ENCODE measurements around the gene S100A13. TPM values are rescaled to one million over a fixed set of nuclear protein-coding genes. Genes with fewer than 3 reads are reported as not detected.
"Not testable (repeated sequence)": the region's sequence is repeated elsewhere in the genome, so short reads cannot be mapped to it uniquely, and the experiment has no call there.

S100A13 gene
- total RNA-seq = 62.6 and 153 TPM in 2 replicates

DNA sequence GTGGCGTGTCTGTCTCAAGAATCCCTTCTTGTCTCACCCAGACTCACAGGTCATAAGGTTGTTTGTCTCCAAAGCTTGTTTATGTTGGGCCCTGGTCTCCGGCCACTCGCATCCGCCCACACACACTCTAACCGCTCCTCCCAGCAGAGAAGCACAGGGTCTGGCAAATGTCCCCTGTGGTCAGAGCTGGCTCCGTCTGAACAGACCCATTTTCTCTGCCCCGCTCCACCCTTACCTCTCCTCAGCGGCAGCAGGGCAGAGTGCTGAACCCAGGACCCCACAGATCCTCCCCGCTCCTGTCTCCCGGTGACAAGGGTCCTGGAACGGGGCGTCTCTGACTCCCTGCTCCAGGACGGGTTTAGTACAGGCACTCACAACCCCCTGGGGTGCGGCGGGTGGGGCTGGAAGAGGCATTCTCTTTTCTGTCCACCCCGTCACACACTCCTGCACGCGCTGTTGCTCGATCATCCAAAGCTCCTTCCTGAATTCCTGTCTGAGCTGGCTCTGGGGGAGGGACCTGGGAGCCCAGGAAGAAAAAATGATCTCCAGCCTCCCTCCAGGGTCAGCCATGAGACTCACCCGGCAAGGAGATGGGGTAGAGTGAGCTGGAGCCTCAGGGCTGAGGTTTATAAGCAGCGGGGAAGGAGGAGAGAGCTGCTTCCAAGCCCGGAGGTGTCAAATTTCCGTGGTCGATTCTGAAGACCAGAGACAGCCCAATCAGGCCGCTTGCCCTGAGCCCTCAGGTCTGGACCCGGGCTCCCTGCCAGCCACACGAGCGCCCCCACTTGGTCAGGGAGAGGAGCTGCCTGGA is at the start of gene S100A13:
Gene S100A13 (minus strand): TSS at position 602 of the 811 bp plus-strand sequence. CDS start 1,033 bp downstream, outside the sequence.
- peak; percentile 84 for DNase-seq (ENCODE audit: low read depth, low spot score)

DNA sequence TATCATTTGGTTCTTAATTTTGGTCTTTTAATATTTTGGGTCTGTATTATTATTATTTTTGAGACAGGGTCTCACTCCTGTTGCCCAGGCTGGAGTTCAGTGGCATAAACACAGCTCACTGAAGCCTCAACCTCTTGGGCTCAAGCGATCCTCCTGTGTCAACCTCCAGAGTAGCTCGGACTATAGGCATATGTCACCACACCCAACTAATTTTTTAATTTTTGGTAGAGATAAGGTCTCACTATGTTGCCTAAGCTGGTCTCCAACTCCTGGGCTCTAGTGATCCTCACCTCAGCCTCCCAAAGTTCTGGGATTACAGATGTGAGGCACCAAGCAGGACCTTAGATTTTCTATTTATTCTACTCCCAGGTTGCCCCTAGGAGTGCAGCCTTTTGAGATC is 46.2 kb upstream of the S100A13 start:
- no peak for DNase-seq (ENCODE audit: low read depth, low spot score)

DNA sequence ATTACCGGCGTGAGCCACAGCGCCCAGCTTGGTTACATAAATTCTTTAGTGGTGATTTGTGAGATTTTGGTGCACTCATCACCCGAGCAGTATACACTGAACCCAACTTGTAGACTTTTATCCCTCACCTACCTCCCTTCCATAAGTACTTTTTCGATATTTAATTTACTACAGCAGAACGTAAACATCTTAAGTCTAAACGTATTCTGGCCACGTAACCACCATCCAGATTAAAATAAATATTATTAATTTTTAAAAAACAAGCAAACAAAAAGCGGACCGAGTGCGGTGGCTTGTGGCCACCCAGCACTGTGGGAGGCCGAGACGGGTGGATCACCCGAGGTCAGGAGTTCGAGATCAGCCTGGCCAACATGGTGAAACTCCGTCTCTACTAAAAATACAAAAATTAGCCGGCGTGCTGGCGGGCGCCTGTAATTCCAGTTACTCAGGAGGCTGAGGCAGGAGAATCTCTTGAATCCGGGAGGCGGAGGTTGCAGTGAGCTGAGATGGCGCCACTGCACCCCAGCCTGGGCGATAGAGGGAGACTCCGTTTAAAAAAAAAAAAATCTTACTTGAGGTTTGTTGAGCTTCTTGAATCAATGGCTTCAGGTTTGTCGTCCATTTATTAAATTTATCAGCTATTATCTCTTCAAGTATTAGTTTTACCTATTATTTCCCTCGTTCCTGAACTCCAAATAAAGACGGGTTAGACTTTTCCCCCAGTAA is 44.5 kb upstream of the S100A13 start:
- not testable (repeated sequence) for DNase-seq (ENCODE audit: low read depth, low spot score)

DNA sequence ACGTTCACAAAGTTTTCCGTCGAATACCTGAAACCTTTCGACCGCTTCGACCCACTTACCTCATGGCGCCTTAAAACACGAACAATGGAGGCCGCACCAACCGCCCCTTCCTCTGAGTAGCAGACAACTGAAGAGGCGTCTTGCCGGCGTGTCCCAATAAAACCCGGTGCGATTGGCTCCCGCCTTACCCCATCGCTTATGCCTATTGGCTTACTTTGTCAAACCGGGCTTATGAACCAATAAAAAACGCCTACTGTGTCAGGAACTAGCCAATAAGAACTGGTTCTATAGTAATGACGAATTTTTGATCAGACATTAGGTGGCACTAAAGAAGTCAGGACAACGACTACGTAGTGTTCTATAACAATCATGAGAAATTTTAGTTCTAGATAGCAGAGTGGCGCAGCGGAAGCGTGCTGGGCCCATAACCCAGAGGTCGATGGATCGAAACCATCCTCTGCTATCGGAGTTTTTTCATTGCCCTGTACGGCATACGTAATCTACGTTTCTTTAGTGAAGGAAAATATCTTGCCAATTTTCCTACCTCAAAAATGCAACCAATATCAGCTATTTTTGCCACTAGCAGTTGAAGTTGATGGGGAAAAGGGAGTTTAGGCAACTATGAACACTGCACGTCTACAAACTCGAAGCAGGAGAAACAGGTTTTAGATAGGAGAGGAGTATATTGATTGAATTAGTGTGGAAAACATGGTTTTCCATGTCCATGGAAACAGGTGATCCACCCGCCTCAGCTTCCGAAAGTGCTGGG is 43.7 kb upstream of the S100A13 start, which contains the start of gene ILF2:
Gene ILF2 (minus strand): TSS at position 135 of the 769 bp plus-strand sequence. CDS start 71 bp downstream, at position 64.
- peak; percentile 99 for DNase-seq (ENCODE audit: low read depth, low spot score)

DNA sequence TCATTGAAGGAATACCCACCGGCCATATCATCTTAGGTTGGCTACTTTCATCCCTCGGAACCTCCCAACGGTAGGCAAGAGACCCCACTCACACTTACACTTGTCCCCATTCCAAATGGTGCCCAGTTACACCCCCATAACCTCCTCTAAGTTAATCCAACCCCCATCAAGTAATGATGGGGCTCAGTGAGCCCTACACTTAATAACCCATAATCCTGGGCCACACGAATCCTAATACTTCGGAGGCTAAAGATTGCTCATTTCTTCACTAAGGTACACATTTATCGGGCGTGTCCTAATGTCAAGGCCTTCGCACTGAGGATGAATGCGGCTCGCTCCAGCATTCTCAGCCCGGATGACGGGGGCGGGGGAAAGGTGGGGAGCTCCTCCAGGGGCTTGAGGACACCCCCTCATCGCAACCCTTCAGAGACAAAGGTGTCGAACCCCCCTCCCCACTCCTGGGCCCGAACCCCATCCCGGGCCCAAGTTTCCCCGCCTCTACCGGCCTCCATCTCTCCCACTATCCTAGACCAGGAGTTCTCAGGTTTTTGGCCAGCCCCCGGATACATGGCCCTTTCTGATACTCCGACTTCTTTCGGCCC is 43.1 kb upstream of the S100A13 start:
- no peak for DNase-seq (ENCODE audit: low read depth, low spot score)

DNA sequence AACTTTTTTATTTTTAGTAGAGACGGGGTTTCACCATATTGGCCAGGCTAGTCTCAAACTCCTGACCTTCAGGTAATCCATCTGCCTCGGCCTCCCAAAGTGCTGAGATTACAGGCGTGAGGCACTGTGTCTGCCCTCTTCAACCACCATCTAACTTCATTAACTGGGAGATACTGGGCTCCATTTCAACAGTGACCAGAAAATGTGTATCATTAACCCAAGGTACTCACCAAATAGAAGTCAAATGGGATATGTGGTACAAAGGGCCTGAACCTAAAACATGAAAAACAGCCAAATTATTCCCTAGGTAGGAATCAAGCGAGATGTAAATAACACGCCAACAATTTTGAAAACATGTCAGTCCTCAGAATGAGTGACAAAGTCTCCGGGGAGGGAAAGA is 42.3 kb upstream of the S100A13 start:
- DNase-seq (ENCODE audit: low read depth, low spot score) = no peak

- DNase-seq (ENCODE audit: low read depth, low spot score) = not testable (repeated sequence)
Observed at GRCh38 chr1:153668672-153669071, 41.4 kb upstream of the S100A13 start.

DNA sequence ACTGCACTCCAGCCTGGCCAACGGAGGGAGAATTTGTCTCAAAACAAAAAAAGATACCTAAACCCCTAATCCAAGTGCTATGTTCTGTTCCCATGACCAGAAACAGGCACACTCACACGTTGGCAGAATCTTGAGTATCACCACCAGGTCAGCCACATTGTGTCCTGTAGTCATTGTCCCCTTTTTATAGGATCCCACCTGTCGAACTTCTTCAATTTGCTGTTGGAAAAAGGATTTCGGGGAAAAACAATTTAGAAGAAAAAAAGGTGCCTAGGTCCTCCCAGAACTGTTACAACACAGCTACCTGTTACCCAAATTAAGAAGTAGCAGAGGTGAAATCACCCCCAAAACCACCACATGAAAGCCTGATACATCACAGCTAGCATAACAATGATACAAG is 40.1 kb upstream of the S100A13 start:
- no peak for DNase-seq (ENCODE audit: low read depth, low spot score)

GRCh38 chr1:153663211-153663610 is 35.9 kb upstream of the S100A13 start:
- no peak for DNase-seq (ENCODE audit: low read depth, low spot score)

GRCh38 chr1:153662269-153662668 is 35.0 kb upstream of the S100A13 start:
- DNase-seq (ENCODE audit: low read depth, low spot score) = no peak

GRCh38 chr1:153661111-153661708 is 33.9 kb upstream of the S100A13 start:
- no peak for DNase-seq (ENCODE audit: low read depth, low spot score)

- no peak for DNase-seq (ENCODE audit: low read depth, low spot score)
Observed at GRCh38 chr1:153659656-153660055, 32.4 kb upstream of the S100A13 start.

DNA sequence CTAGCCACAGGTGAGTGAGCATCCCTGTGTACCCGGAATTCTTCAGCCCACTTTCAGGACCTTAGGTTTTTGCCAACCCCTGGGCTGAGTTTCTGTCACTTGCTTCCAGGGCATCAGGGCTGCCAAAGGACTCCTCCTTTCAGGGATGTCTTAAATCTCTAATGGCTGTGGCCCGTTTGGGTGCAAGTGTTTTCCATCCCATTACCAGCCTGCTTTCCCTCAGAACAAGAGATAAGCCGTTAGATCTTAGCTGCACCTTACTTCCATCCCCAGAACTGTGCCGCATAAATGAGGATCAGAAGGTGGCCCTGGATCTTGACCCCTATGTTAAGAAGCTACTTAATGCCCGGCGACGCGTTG is 31.9 kb upstream of the S100A13 start:
- DNase-seq (ENCODE audit: low read depth, low spot score) = no peak

DNA sequence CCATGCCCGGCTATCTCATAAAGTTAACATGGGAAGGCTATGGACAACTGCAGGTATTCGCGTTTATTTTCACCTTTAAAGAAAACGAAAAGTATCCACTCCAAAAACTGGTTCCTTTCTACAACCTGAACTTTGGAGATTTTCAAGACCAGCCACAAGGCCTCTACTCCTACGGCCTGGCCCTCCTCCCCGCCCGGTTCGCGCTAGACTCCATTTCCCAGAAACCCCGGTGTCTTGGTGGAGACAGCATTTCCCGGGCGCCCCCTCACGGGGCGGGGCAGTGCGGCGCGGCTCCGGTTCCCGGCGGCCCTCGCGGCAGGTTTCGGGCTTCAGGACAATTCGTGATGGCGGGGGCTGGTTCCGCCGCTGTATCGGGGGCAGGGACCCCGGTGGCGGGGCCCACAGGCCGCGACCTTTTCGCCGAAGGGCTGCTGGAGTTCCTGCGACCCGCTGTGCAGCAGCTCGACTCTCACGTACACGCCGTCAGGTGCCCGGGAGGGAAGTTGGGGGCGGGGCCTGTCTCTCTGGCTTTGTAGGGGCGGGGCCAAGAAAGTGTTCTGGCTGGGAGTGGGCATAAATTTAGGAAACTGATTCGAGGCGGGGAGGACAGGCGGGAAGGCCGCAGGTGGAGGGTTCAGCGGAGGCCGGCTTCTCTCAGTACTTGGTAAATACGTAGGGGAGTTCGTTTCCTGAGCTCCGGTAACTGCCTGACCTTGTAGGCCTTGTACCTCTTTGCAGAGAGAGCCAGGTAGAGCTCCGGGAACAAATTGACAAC is 31.3 kb upstream of the S100A13 start, which contains the start of gene SNAPIN:
Gene SNAPIN (plus strand): TSS at position 304 of the 775 bp plus-strand sequence. CDS start 41 bp downstream, at position 345.
- DNase-seq (ENCODE audit: low read depth, low spot score) = no peak

DNA sequence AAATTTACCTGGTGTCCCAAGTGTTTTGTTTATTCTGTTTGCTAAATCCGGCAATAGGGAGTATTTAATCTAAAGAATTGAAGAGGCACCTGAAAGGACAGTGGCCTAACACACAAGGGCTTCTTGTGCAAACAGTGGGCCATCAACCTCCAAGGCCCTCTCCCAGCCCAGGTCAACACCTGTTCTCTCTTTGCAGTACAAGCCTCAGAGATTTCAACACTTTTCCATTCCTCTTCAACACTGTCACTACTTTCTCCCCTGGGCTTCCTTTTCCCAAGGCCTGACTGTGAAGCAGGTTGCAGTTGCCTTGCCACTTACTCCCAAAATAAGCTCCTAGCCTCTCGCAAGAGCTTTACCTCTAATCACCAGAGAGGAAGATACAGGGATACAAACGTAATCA is 28.0 kb upstream of the S100A13 start:
- no peak for DNase-seq (ENCODE audit: low read depth, low spot score)

- DNase-seq (ENCODE audit: low read depth, low spot score) = no peak
Observed at GRCh38 chr1:153652805-153653500, 25.6 kb upstream of the S100A13 start.

- DNase-seq (ENCODE audit: low read depth, low spot score) = no peak
Observed at GRCh38 chr1:153651771-153652170, 24.5 kb upstream of the S100A13 start.

- no peak for DNase-seq (ENCODE audit: low read depth, low spot score)
Observed at GRCh38 chr1:153649863-153650235, 22.5 kb upstream of the S100A13 start.

GRCh38 chr1:153649137-153649862 is 22.0 kb upstream of the S100A13 start:
- no peak for DNase-seq (ENCODE audit: low read depth, low spot score)
